ENCODE data around the gene ULK4.
A peak's percentile ranks its signal among the peaks of the same experiment; 100 is the strongest.

ULK4 gene

GRCh38 chr3:41974223-41974622, 12.3 kb upstream of the ULK4 start (continued):
- no peak for TF ChIP-seq CTCF (tag by site-specific recombination; IDR thresholded peaks at IDR 0.05)
- no peak for TF ChIP-seq KLF17 (tag by site-specific recombination; IDR thresholded peaks at IDR 0.05)
- no peak for TF ChIP-seq ZNF664 (tag by site-specific recombination; IDR thresholded peaks at IDR 0.05)
- TF ChIP-seq ZNF791 (tag by site-specific recombination; IDR thresholded peaks at IDR 0.05), result no peak
- no peak for TF ChIP-seq ZNF571 (tag by site-specific recombination; IDR thresholded peaks at IDR 0.05)

GRCh38 chr3:41972802-41973201, 10.9 kb upstream of the ULK4 start:
- peak; percentile 55; the same call in 1 of the 2 replicates for TF ChIP-seq ZNF558 (tag by site-specific recombination; IDR thresholded peaks at IDR 0.05)
- no peak for TF ChIP-seq ZNF707 (tag by site-specific recombination; IDR thresholded peaks at IDR 0.05)
- peak; percentile 37; the same call in 1 of the 2 replicates for TF ChIP-seq ATF2 (tag by site-specific recombination; IDR thresholded peaks at IDR 0.05; ENCODE audit: low read depth)
- TF ChIP-seq CTCF (tag by site-specific recombination; IDR thresholded peaks at IDR 0.05), result no peak
- TF ChIP-seq ZNF629 (tag by site-specific recombination; IDR thresholded peaks at IDR 0.05), result peak; percentile 55; the same call in 1 of the 2 replicates
- H3K9me3 ChIP-seq (ENCODE audit: control insufficient read depth, insufficient read depth, low read depth, low read length), result no peaks in the 10 kb centered on the region
- POLR2A ChIA-PET, result no interaction called here
- no peaks in the 10 kb centered on the region for H3K4me1 ChIP-seq (ENCODE audit: control insufficient read depth, insufficient read depth, low read length)
- H3K27ac ChIP-seq (ENCODE audit: extremely low read depth, low read depth, low read length), result no peak overlapping the region
- no peak overlapping the region for H3K4me3 ChIP-seq (ENCODE audit: low read depth, low read length)
- CTCF ChIA-PET, result no interaction called here
- H3K36me3 ChIP-seq (ENCODE audit: control insufficient read depth in 2 of 2, insufficient read depth in 1 of 2, low read length in 2 of 2), result no peaks in the 10 kb centered on the region

GRCh38 chr3:41966206-41966605, 4.3 kb upstream of the ULK4 start:
- no peak overlapping the region for H3K4me3 ChIP-seq (ENCODE audit: low read depth, low read length)
- no peaks in the 10 kb centered on the region for H3K9me3 ChIP-seq (ENCODE audit: control insufficient read depth, insufficient read depth, low read depth, low read length)
- H3K4me1 ChIP-seq (ENCODE audit: control insufficient read depth, insufficient read depth, low read length), result no peaks in the 10 kb centered on the region
- ChIA-PET CTCF (no interaction called here), POLR2A (no interaction called here)
- H3K36me3 ChIP-seq (ENCODE audit: control insufficient read depth in 2 of 2, insufficient read depth in 1 of 2, low read length in 2 of 2), result no peaks in the 10 kb centered on the region
- TF ChIP-seq ZNF768 (tag by site-specific recombination; IDR thresholded peaks at IDR 0.05), result no peak
- TF ChIP-seq ZNF704 (tag by site-specific recombination; IDR thresholded peaks at IDR 0.05), result no peak
- no peak for TF ChIP-seq ZNF747 (tag by site-specific recombination; IDR thresholded peaks at IDR 0.05)
- TF ChIP-seq FEZF1 (tag by site-specific recombination; IDR thresholded peaks at IDR 0.05), result no peak
- TF ChIP-seq ZNF48 (tag by site-specific recombination; IDR thresholded peaks at IDR 0.05), result no peak
- no peak for TF ChIP-seq ZNF549 (tag by site-specific recombination; IDR thresholded peaks at IDR 0.05)
- TF ChIP-seq ZNF658 (tag by site-specific recombination; IDR thresholded peaks at IDR 0.05), result no peak
- no peak for TF ChIP-seq ZNF510 (tag by site-specific recombination; IDR thresholded peaks at IDR 0.05; ENCODE audit: insufficient replicate concordance)
- TF ChIP-seq SP2 (tag by site-specific recombination; IDR thresholded peaks at IDR 0.05), result no peak
- TF ChIP-seq ZNF518A (tag by site-specific recombination; conservative IDR thresholded peaks at IDR 0.05; ENCODE audit: low read depth), result no peak
- no peak for TF ChIP-seq ZNF416 (tag by site-specific recombination; IDR thresholded peaks at IDR 0.05)
- no peak overlapping the region for H3K27ac ChIP-seq (ENCODE audit: extremely low read depth, low read depth, low read length)
